ENCODE measurements around the gene SLC6A2.
A peak's percentile ranks its signal among the peaks of the same experiment; 100 is the strongest.

The SLC6A2 gene

GRCh38 chr16:55660828-55661227 lies 5.0 kb downstream of the SLC6A2 start:
- Histone ChIP-seq H3K4me1 (peaks cover 39% of the 10 kb centered on the region), H3K9me3 (no peaks in the 10 kb centered on the region), H3K27me3 (no peaks in the 10 kb centered on the region), H3K4me3 (ENCODE audit: low read depth, low read length) (peak overlapping the region; percentile 84), H3K36me3 (peaks cover 96% of the 10 kb centered on the region)
- TF ChIP-seq CTCF (IDR thresholded peaks at IDR 0.05; ENCODE audit: low read depth, low read length): peak; percentile 18; the same call in 1 of the 2 replicates
- no peak for DNase-seq

- peaks cover 99% of the 10 kb centered on the region for H3K36me3 ChIP-seq
- peak; percentile 81 for DNase-seq
- H3K27me3 ChIP-seq: no peaks in the 10 kb centered on the region
- no peak; the same call in 1 of the 2 replicates for TF ChIP-seq CTCF (IDR thresholded peaks at IDR 0.05; ENCODE audit: low read depth, low read length)
- H3K4me3 ChIP-seq (ENCODE audit: low read depth, low read length): peak overlapping the region; percentile 84
- peaks cover 39% of the 10 kb centered on the region for H3K4me1 ChIP-seq
- H3K9me3 ChIP-seq: no peaks in the 10 kb centered on the region
Measured at GRCh38 chr16:55661941-55662643, 6.3 kb downstream of the SLC6A2 start.

GRCh38 chr16:55662644-55663031 lies 6.8 kb downstream of the SLC6A2 start:
- no peak for DNase-seq
- H3K4me3 ChIP-seq (ENCODE audit: low read depth, low read length): no peak overlapping the region
- H3K4me1 ChIP-seq: peaks cover 39% of the 10 kb centered on the region
- no peaks in the 10 kb centered on the region for H3K9me3 ChIP-seq
- no peak for TF ChIP-seq CTCF (IDR thresholded peaks at IDR 0.05; ENCODE audit: low read depth, low read length)
- H3K27me3 ChIP-seq: no peaks in the 10 kb centered on the region
- H3K36me3 ChIP-seq: peaks cover 99% of the 10 kb centered on the region

GRCh38 chr16:55663225-55663624 lies 7.4 kb downstream of the SLC6A2 start:
- peaks cover 39% of the 10 kb centered on the region for H3K4me1 ChIP-seq
- peaks cover 99% of the 10 kb centered on the region for H3K36me3 ChIP-seq
- DNase-seq: no peak
- no peak overlapping the region for H3K4me3 ChIP-seq (ENCODE audit: low read depth, low read length)
- TF ChIP-seq CTCF (IDR thresholded peaks at IDR 0.05; ENCODE audit: low read depth, low read length): no peak
- H3K9me3 ChIP-seq: no peaks in the 10 kb centered on the region
- no peaks in the 10 kb centered on the region for H3K27me3 ChIP-seq

- no peak for TF ChIP-seq CTCF (IDR thresholded peaks at IDR 0.05; ENCODE audit: low read depth, low read length)
- Histone ChIP-seq H3K4me1 (peaks cover 39% of the 10 kb centered on the region), H3K4me3 (ENCODE audit: low read depth, low read length) (no peak overlapping the region), H3K36me3 (peaks cover 99% of the 10 kb centered on the region), H3K9me3 (no peaks in the 10 kb centered on the region), H3K27me3 (no peaks in the 10 kb centered on the region)
- no peak for DNase-seq
Measured at GRCh38 chr16:55663765-55664677, 8.2 kb downstream of the SLC6A2 start.

Measured in BE2C (cell line).